OCI-LY3 (cell line): Measurements from ENCODE around the gene GAL3ST3.

ENCODE experiments used
- EZH2phosphoT487 ChIP-seq: fragments of 200-600 bp; shearing (Covaris generic); IDR thresholded peaks from 2 replicates; pipeline ENCODE4 v1.6.1; 2018; ENCODE audit warnings: antibody characterized with exemption, mixed run types, low read depth
- TF ChIP-seq, protein P1 (sequence below): fragments of 200-600, 300-600 bp; sonication (generic); IDR thresholded peaks from 2 replicates; pipeline ENCODE4 v1.5.1; 2014; ENCODE audit warnings: antibody characterized with exemption, low read length, low read depth

DNA sequence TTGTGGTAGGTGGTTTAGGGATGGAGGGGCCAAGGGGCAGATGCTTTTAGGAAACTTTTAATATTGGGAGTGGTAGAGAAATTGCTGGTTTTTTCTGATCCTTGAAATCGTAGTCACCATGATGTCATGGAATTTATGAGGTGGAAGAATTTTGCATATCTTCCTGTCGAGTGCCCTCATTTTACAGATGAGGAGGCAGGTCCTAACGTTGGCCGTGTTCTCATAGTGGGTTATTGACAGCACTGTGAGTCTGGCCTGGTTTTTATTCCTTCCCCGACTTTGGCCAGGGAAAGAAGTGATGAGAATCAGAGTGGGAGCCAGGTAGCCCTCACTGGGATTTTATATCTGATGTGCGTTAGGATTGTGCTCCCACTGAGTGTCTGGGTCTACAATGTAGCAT is 12.3 kb upstream of the GAL3ST3 start:
- TF ChIP-seq, protein P1, sequence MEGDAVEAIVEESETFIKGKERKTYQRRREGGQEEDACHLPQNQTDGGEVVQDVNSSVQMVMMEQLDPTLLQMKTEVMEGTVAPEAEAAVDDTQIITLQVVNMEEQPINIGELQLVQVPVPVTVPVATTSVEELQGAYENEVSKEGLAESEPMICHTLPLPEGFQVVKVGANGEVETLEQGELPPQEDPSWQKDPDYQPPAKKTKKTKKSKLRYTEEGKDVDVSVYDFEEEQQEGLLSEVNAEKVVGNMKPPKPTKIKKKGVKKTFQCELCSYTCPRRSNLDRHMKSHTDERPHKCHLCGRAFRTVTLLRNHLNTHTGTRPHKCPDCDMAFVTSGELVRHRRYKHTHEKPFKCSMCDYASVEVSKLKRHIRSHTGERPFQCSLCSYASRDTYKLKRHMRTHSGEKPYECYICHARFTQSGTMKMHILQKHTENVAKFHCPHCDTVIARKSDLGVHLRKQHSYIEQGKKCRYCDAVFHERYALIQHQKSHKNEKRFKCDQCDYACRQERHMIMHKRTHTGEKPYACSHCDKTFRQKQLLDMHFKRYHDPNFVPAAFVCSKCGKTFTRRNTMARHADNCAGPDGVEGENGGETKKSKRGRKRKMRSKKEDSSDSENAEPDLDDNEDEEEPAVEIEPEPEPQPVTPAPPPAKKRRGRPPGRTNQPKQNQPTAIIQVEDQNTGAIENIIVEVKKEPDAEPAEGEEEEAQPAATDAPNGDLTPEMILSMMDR, result no peak
- TF ChIP-seq EZH2phosphoT487, result no peak
